Peyer's patch (tissue), 4 donors: ENCODE data around the gene LEAP2.

Source experiments
- POLR2A ChIP-seq, 2 donors: fragments of 450-650 bp; IDR thresholded peaks; one replicate each; pipeline ENCODE4 v1.5.1; 2017; ENCODE audit warnings: antibody characterized with exemption in 2 of 2, mild to moderate bottlenecking in 2 of 2, moderate library complexity in 2 of 2
- TF ChIP-seq, protein P1 (sequence below), 6 experiments: fragments of 450-650 bp in 4 of 6; fragments of 200-600 bp in 2 of 6; sonication (generic) in 1 of 6; IDR thresholded peaks; one replicate each; pipeline ENCODE4 v1.5.1; 2017 to 2019; ENCODE audit warnings: antibody characterized with exemption in 6 of 6, mild to moderate bottlenecking in 3 of 6, moderate library complexity in 1 of 6

GRCh38 chr5:132866342-132867045 is 7.0 kb upstream of the LEAP2 start, which contains the start of the genes GDF9 and UQCRQ:
- TF ChIP-seq, protein P1, sequence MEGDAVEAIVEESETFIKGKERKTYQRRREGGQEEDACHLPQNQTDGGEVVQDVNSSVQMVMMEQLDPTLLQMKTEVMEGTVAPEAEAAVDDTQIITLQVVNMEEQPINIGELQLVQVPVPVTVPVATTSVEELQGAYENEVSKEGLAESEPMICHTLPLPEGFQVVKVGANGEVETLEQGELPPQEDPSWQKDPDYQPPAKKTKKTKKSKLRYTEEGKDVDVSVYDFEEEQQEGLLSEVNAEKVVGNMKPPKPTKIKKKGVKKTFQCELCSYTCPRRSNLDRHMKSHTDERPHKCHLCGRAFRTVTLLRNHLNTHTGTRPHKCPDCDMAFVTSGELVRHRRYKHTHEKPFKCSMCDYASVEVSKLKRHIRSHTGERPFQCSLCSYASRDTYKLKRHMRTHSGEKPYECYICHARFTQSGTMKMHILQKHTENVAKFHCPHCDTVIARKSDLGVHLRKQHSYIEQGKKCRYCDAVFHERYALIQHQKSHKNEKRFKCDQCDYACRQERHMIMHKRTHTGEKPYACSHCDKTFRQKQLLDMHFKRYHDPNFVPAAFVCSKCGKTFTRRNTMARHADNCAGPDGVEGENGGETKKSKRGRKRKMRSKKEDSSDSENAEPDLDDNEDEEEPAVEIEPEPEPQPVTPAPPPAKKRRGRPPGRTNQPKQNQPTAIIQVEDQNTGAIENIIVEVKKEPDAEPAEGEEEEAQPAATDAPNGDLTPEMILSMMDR (IDR thresholded peaks at IDR 0.05) = peak in 4 of 6 experiments; percentile 18 to 53 (median 26)
- peak; percentile 92 to 94 for TF ChIP-seq POLR2A (IDR thresholded peaks at IDR 0.05)
